ENCODE results near the gene ITPA. TPM values are rescaled to one million over a fixed set of nuclear protein-coding genes. Genes with fewer than 3 reads are reported as not detected.

ITPA gene
- total RNA-seq, 1 donor from 2014 or later = 52.5 TPM

DNA sequence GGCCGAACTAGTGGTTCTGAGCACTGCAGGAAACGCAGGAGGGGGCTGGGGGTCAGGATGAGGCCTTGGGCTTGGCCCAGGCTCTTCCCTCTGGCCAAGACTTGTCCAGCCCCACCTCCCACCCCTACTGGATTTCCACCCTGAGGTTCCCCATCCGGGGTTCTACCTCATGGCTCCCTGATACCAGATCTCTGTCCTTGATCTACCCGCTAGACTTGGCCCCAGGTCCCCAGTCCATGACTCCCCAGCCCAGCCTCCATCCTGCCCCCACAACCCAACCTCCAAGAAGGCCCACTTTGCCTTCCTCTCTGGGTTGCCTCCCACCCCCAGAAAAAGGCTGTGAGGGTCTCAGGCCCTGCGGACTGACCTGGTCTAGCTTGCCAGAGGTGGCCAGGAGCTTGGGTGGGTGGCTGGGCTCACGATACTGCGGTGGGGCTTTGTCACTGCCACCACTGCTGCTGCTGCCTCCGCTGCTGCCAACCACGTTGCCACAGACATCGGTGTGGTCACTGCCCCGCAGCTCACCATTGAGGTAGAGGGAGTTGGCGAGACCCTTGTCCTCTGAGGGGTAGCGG, 42.9 kb upstream of the ITPA start:
- no peak for DNase-seq (ENCODE audit: extremely low spot score in 2 of 2)
- no peaks in the 10 kb centered on the region for H3K36me3 ChIP-seq
- intact Hi-C loops (cut with DNase I) = no loop called here
- no peak overlapping the region for H3K4me3 ChIP-seq
- H3K27ac ChIP-seq = no peak overlapping the region
- H3K9me3 ChIP-seq = no peaks in the 10 kb centered on the region
- peaks cover 7% of the 10 kb centered on the region for H3K4me1 ChIP-seq
- H3K27me3 ChIP-seq = no peaks in the 10 kb centered on the region
- TF ChIP-seq CTCF (IDR thresholded peaks at IDR 0.05) (no peak), POLR2AphosphoS5 (IDR thresholded peaks at IDR 0.05; ENCODE audit: insufficient read depth in 1 of 2, low read depth in 1 of 2) (no peak), POLR2A (IDR thresholded peaks at IDR 0.05) (no peak)

GRCh38 chr20:3166913-3167342, 42.4 kb upstream of the ITPA start:
- Histone ChIP-seq H3K27ac (no peak overlapping the region), H3K4me1 (peaks cover 9% of the 10 kb centered on the region), H3K27me3 (no peaks in the 10 kb centered on the region), H3K4me3 (no peak overlapping the region), H3K36me3 (no peaks in the 10 kb centered on the region), H3K9me3 (no peaks in the 10 kb centered on the region)
- DNase-seq (ENCODE audit: extremely low spot score in 2 of 2) = no peak
- intact Hi-C loops (cut with DNase I) = no loop called here
- TF ChIP-seq POLR2A (IDR thresholded peaks at IDR 0.05) (no peak), CTCF (IDR thresholded peaks at IDR 0.05) (no peak), POLR2AphosphoS5 (IDR thresholded peaks at IDR 0.05; ENCODE audit: insufficient read depth in 1 of 2, low read depth in 1 of 2) (no peak)

GRCh38 chr20:3167738-3168078, 41.6 kb upstream of the ITPA start:
- Histone ChIP-seq H3K4me3 (peak overlapping the region in 1 of 2 donors; percentile 10), H3K27me3 (no peaks in the 10 kb centered on the region), H3K27ac (no peak overlapping the region), H3K9me3 (no peaks in the 10 kb centered on the region), H3K36me3 (no peaks in the 10 kb centered on the region), H3K4me1 (peaks cover 16% of the 10 kb centered on the region)
- intact Hi-C loops (cut with DNase I) = no loop called here
- TF ChIP-seq CTCF (IDR thresholded peaks at IDR 0.05) = no peak
- TF ChIP-seq POLR2A (IDR thresholded peaks at IDR 0.05) = no peak
- TF ChIP-seq POLR2AphosphoS5 (IDR thresholded peaks at IDR 0.05; ENCODE audit: insufficient read depth in 1 of 2, low read depth in 1 of 2) = no peak
- DNase-seq (ENCODE audit: extremely low spot score in 2 of 2) = no peak

- H3K27ac ChIP-seq = no peak overlapping the region
- peaks cover 22% of the 10 kb centered on the region for H3K4me1 ChIP-seq
- peak overlapping the region in 1 of 2 donors; percentile 10 for H3K4me3 ChIP-seq
- TF ChIP-seq POLR2AphosphoS5 (IDR thresholded peaks at IDR 0.05; ENCODE audit: insufficient read depth in 1 of 2, low read depth in 1 of 2) = no peak
- no peak for TF ChIP-seq POLR2A (IDR thresholded peaks at IDR 0.05)
- no peak for TF ChIP-seq CTCF (IDR thresholded peaks at IDR 0.05)
- H3K27me3 ChIP-seq = no peaks in the 10 kb centered on the region
- no peaks in the 10 kb centered on the region for H3K9me3 ChIP-seq
- no peak for DNase-seq (ENCODE audit: extremely low spot score in 2 of 2)
- H3K36me3 ChIP-seq = no peaks in the 10 kb centered on the region
- intact Hi-C loops (cut with DNase I) = no loop called here
These were observed 41.0 kb upstream of the ITPA start for GRCh38 chr20:3168079-3168828.
